T-helper 1 cell treated with Interleukin-12 subunit alpha and Interleukin-12 subunit beta and Interleukin-4 antibody, amounts not matched to agents 30 μg/mL and 1 μg/mL, for 36 hours (primary cell): Measurements from ENCODE around the gene ARSB.
"Not testable (repeated sequence)": the region's sequence is repeated elsewhere in the genome, so short reads cannot be mapped to it uniquely, and the experiment has no call there.

Source experiments
- H3K27ac Mint-ChIP-seq: one replicate; pipeline ENCODE4 v1.8.0; 2021; ENCODE audit warnings: mild to moderate bottlenecking, mixed read lengths
- H3K27me3 Mint-ChIP-seq: one replicate; pipeline ENCODE4 v1.8.0; 2021; ENCODE audit warnings: low read depth, mixed read lengths
- H3K36me3 Mint-ChIP-seq: one replicate; pipeline ENCODE4 v1.8.0; 2021; ENCODE audit warnings: low read depth, mixed read lengths
- H3K4me1 Mint-ChIP-seq: one replicate; pipeline ENCODE4 v1.8.0; 2021; ENCODE audit warnings: low read depth, mixed read lengths
- H3K4me3 Mint-ChIP-seq: one replicate; pipeline ENCODE4 v1.8.0; 2021; ENCODE audit warnings: mild to moderate bottlenecking, moderate library complexity, mixed read lengths
- H3K9me3 Mint-ChIP-seq: one replicate; pipeline ENCODE4 v1.8.0; 2021; ENCODE audit warnings: mixed read lengths

Gene ARSB

DNA sequence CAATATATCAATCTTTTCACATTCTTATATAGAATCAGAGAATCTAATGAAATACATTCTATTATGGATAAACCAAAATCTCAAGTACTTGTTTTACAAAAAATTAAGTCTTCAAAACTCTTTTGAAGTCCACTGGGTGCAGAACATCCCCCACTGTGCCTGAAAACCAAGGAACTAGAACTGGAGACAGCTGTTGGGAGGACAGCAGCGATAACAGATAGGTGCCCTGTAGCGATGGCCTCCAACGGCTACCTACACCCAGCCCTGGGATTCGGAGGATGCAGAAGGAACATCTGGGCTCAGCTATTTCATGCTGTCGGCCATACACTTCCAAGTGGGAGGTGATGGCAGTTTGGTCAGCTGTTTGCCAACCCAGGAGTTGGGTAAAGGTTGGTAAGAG lies 207.2 kb downstream of the ARSB start:
- no peak overlapping the region for H3K27ac Mint-ChIP-seq
- H3K9me3 Mint-ChIP-seq: no peaks in the 10 kb centered on the region
- H3K36me3 Mint-ChIP-seq: peaks cover 8% of the 10 kb centered on the region
- H3K4me3 Mint-ChIP-seq: no peak overlapping the region
- H3K27me3 Mint-ChIP-seq: no peaks in the 10 kb centered on the region
- no peaks in the 10 kb centered on the region for H3K4me1 Mint-ChIP-seq

DNA sequence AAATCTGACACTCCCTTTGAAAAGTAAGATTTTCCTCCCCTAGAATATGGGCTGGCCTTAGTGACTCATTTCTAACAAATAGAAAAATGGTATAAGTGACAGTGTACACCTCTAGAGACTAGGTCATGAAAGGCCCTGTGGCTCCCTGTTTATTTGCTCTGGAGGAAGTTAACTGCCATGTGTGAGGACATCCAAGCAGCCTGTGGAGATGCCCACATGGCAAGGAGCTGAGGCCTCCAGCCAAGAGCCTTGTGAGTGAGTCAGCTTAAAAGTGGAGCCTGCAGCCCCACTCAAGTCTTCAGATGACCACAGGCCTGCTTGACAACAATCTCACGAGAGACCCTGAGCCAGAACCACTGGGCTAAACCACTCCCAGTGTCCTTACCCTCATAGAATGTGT lies 208.5 kb downstream of the ARSB start:
- peaks cover 8% of the 10 kb centered on the region for H3K36me3 Mint-ChIP-seq
- H3K9me3 Mint-ChIP-seq: no peaks in the 10 kb centered on the region
- H3K27ac Mint-ChIP-seq: no peak overlapping the region
- H3K4me3 Mint-ChIP-seq: no peak overlapping the region
- peaks cover 2% of the 10 kb centered on the region for H3K4me1 Mint-ChIP-seq
- H3K27me3 Mint-ChIP-seq: no peaks in the 10 kb centered on the region

DNA sequence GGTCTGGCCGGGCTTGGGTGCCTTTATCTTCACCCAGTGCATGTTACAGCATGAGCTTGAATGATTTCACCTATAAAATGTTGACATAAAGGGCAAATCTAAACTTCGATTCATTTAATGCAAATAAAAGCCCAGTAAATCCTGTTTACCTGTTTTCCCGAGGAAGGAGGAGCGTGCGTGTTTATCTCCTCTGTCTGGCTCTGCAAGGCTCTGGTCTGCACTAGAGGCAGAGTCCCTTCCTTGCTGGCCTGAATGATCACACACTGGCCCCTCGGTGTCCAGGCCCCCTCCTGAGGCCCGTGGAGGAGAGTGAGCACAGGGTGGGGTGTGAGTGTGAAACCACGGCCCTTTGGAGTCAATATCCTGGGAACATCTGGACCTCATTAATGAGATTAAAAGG lies 211.5 kb downstream of the ARSB start:
- H3K9me3 Mint-ChIP-seq: no peaks in the 10 kb centered on the region
- H3K4me1 Mint-ChIP-seq: peaks cover 4% of the 10 kb centered on the region
- peaks cover 1% of the 10 kb centered on the region for H3K36me3 Mint-ChIP-seq
- H3K27ac Mint-ChIP-seq: no peak overlapping the region
- no peaks in the 10 kb centered on the region for H3K27me3 Mint-ChIP-seq
- no peak overlapping the region for H3K4me3 Mint-ChIP-seq

DNA sequence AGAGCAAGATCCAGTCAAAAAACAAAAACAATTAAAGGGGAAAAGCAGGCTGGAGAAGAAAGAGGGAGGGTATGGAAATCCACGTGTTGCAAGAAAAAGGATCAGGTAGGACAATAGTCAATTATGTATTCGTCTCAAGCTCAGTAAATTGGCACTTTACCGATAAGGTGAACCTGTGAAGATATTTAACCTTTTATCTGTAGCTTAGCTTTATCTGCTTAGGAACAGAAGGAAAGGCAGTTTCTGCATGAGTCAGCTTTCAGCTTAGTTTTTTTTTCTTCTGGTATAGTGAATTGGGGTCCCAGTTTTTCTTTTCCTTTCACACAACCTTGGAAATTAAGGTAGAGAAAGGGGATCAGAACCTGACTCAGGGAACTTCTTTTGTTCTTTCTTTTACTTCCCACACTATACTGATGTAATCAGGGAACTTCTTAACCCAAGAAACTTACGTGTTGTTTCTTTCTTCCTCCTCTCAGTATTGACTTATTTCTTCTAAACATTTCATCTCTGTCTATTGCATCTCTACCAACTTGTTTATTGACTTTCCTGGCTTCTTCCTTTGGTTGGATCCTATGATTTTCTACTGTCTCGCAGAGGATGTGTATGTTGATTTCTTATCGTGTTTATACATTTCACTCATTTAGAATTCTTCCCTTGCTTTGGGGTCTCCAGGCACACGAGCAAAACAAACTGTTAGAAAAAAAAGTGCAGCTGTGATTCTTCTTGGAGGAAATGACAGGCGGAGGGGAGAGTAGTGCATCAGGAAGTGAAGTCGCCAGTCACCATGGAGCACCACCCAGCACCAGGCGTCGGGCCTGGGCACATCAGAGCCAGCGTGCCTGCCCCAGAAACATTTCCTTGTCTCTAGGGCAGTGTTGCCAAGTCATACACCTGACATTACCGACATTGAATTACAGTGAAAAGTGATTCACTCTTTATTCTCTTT lies 213.6 kb downstream of the ARSB start:
- peaks cover 1% of the 10 kb centered on the region for H3K36me3 Mint-ChIP-seq
- H3K27me3 Mint-ChIP-seq: no peaks in the 10 kb centered on the region
- no peaks in the 10 kb centered on the region for H3K9me3 Mint-ChIP-seq
- no peak overlapping the region for H3K4me3 Mint-ChIP-seq
- H3K27ac Mint-ChIP-seq: no peak overlapping the region
- H3K4me1 Mint-ChIP-seq: peaks cover 4% of the 10 kb centered on the region

DNA sequence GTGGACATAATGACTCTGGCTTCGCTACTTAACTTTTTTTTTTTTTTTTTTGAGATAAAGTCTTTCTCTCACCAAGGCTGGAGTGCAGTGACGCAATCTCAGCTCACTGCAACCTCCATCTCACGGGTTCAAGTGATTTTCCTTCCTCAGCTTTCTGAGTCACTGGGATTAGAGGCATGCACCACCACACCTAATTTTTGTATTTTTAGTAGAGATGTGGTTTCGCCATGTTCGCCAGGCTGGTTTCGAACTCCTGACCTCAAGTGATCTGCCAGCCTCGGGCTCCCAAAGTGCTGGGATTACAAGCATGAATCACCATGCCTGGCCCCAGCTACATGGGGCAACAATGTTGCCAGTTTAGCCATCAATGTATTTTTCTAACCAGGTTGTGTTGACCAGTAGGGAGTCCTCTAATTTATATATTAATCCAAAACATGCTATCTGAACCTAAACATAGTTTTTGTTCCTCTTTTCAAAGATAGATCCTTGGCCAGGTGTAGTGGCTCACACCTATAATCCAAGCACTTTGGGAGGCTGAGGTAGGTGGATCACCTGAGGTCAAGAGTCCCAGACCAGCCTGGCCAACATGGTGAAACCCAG lies 216.2 kb downstream of the ARSB start:
- H3K27ac Mint-ChIP-seq: no peak overlapping the region
- H3K4me3 Mint-ChIP-seq: no peak overlapping the region
- no peaks in the 10 kb centered on the region for H3K36me3 Mint-ChIP-seq
- no peaks in the 10 kb centered on the region for H3K9me3 Mint-ChIP-seq
- H3K27me3 Mint-ChIP-seq: peaks cover 6% of the 10 kb centered on the region
- H3K4me1 Mint-ChIP-seq: peaks cover 4% of the 10 kb centered on the region

DNA sequence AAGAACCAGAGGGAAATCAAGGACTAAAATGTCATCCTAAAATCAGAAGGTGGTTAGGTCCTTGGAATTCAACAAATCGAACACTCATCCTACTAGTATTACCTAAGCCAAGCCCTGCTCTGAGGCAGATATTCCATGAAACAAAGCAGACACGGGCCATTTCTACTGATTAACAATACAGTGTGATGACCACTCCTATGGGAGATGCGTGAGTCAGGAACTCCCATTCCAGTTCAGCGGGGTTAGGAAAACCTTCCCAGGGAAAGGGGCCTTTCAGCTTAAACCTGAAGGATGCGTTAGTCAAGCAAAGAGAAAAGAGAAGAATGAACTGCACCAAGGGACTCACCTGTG lies 218.7 kb downstream of the ARSB start:
- Mint-ChIP-seq H3K9me3 (no peaks in the 10 kb centered on the region), H3K27ac (no peak overlapping the region), H3K36me3 (no peaks in the 10 kb centered on the region), H3K4me1 (no peaks in the 10 kb centered on the region), H3K27me3 (peaks cover 6% of the 10 kb centered on the region), H3K4me3 (no peak overlapping the region)

DNA sequence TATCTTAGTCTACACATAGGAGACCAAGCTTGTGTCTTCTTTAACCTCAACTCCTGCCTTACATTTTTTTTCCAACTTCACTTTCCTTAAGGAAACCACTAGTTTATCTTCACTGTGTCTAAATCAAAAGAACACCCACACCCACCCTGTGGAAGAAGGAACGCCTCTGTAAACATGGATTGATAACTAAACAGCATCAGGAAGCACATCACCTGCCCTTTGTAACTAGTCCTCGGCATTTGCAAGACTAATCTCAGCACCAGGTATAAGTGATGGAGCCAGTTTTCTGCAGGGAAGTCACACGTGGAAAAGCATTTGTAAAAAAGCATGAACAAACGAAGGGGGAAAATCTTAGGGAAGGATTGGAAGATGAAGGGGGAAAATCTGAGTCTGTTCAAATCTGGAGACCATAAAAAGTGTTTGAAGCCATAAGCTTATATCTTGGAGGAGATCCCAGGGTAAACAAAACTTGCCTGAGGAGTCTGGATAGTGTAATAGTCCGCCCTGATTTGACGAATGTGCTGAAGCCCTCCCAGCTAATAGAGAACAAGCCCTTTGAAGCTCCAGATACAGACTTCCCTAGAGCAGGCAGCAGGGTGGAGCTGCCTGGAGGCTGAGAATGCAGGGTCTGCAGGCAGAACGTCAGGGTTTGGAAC lies 219.2 kb downstream of the ARSB start:
- Mint-ChIP-seq H3K9me3 (no peaks in the 10 kb centered on the region), H3K36me3 (no peaks in the 10 kb centered on the region), H3K27ac (no peak overlapping the region), H3K4me3 (no peak overlapping the region), H3K4me1 (no peaks in the 10 kb centered on the region), H3K27me3 (peaks cover 6% of the 10 kb centered on the region)

DNA sequence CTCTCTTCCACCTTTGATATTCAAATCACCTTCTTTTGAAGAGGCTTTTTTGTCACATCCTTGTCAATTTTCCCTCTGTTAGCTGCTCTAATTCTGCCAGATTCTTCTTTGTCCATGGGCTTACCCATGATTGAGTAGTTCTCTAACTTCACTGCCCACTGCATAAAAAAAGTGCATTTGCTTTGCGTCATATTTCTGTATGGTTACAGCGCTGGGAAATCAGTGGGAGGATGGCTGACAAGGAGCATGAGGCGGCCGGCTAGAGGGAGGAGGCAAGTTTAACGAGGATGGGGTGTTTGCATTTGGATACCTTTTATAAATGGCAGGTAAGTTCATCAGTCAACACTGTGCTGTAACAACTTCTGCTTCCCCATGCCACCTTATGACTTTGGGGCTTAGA lies 220.0 kb downstream of the ARSB start:
- H3K27ac Mint-ChIP-seq: no peak overlapping the region
- no peaks in the 10 kb centered on the region for H3K36me3 Mint-ChIP-seq
- H3K4me1 Mint-ChIP-seq: no peaks in the 10 kb centered on the region
- H3K9me3 Mint-ChIP-seq: no peaks in the 10 kb centered on the region
- no peak overlapping the region for H3K4me3 Mint-ChIP-seq
- peaks cover 6% of the 10 kb centered on the region for H3K27me3 Mint-ChIP-seq

DNA sequence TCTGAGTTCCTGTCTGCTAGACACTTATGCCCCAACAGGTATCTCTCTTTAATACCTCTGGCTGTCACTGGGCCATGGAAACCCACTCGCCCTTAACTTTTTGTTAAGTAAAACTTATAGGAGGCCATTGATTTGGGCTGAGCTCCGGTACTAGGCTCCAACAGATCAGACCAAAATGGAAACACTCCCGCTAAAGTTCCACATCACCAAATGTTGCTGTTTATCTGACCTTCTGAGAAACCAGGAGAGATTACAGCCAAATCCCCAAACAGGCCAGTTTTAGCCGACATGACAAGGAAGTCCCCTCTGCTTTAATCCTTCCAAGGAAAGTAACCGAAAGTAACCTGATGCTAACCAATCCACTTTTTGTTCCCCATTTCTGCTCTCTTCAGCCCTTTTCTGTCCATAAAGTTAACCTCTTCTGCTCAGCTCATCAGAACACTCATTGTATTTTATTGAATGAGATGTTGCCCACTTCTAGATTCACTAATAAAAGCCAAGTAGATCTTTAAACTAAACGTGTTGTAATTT lies 221.4 kb downstream of the ARSB start:
- Mint-ChIP-seq H3K4me1 (peaks cover under 1% of the 10 kb centered on the region), H3K4me3 (no peak overlapping the region), H3K9me3 (no peaks in the 10 kb centered on the region), H3K27ac (no peak overlapping the region), H3K27me3 (peaks cover 6% of the 10 kb centered on the region), H3K36me3 (no peaks in the 10 kb centered on the region)

DNA sequence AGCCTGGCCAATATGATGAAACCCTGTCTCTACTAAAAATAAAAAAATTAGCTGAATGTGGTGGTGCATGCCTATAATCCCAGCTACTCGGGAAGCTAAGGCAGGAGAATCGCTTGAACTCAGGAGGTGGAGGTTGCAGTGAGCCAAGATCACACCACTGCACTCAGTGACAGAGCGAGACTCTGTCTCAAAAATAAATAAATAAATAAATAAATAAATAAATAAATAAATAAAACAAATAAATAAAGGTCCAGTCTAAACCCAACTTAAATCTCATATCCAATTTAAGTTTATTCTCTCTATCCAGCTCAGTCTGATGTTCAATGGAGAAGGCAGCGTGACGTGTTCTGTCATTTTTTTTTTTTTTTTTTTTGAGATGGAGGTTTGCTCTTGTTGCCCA lies 222.4 kb downstream of the ARSB start:
- H3K27me3 Mint-ChIP-seq, H3K4me1 Mint-ChIP-seq, H3K9me3 Mint-ChIP-seq, H3K4me3 Mint-ChIP-seq, H3K27ac Mint-ChIP-seq, H3K36me3 Mint-ChIP-seq: not testable (repeated sequence)

DNA sequence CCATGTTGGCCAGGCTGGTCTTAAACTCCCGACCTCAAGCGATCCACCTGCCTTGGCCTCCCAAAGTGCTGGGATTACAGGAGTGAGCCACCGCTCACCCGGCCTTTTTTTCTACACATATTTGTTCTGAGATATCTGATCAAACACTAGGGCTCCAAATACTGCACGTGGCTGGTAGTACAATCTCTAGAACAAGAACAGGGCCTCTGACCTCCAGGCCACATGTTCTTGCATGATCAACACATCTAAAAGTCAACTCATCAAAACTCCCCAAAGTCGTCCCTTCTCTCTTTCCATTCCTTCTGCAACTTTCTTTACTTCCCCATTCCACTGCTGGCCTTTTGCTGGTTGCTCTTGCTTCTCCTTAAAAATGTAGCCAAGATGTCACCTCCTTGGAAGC lies 223.3 kb downstream of the ARSB start:
- Mint-ChIP-seq H3K4me1 (peaks cover 18% of the 10 kb centered on the region), H3K4me3 (no peak overlapping the region), H3K27ac (no peak overlapping the region), H3K9me3 (no peaks in the 10 kb centered on the region), H3K27me3 (peaks cover 6% of the 10 kb centered on the region), H3K36me3 (no peaks in the 10 kb centered on the region)

DNA sequence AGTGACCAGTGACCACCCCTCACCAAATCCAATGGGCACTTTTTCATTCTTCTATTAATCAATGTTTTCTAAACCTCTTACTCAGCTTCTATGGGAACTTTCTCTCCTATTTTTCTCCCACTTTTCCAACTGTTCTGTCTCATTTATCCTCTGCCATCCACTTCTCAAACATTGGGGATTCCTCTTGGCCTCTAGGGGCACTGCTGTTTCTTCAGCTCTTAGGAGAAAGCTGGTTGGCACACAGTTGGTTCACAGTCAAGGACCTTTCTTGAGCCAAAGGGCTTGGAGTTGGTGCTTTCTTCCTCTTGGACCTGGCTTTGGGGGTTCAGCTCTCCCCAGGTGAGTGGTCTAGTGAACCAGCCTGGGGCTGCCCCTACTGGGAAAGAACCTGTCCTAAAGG lies 224.3 kb downstream of the ARSB start:
- H3K27ac Mint-ChIP-seq: no peak overlapping the region
- H3K4me3 Mint-ChIP-seq: no peak overlapping the region
- peaks cover 18% of the 10 kb centered on the region for H3K4me1 Mint-ChIP-seq

DNA sequence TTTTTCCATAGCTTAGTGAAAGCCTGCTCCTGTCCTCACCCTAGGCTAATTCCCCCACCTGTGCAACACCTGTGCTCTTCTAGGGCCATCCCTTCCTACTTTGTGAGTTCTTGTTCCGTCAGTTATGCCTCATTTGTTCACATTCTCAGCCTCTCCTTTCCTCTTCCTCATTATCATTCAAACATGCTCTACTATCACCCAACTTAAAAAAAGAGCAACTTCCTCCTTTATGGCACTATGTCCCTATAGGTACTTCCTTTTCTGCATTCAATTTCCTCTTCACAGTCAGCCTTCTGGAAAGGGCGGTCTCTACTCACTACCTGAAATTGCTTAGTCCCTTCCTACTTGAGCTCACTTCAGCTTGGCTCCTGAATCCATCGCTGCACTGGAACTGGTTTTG lies 224.7 kb downstream of the ARSB start:
- Mint-ChIP-seq H3K27ac (no peak overlapping the region), H3K9me3 (no peaks in the 10 kb centered on the region), H3K36me3 (no peaks in the 10 kb centered on the region), H3K4me1 (peaks cover 18% of the 10 kb centered on the region), H3K4me3 (no peak overlapping the region), H3K27me3 (peaks cover 6% of the 10 kb centered on the region)

More for the DNA sequence above, 224.3 kb downstream of the ARSB start:
- peaks cover 6% of the 10 kb centered on the region for H3K27me3 Mint-ChIP-seq
- no peaks in the 10 kb centered on the region for H3K36me3 Mint-ChIP-seq
- no peaks in the 10 kb centered on the region for H3K9me3 Mint-ChIP-seq

DNA sequence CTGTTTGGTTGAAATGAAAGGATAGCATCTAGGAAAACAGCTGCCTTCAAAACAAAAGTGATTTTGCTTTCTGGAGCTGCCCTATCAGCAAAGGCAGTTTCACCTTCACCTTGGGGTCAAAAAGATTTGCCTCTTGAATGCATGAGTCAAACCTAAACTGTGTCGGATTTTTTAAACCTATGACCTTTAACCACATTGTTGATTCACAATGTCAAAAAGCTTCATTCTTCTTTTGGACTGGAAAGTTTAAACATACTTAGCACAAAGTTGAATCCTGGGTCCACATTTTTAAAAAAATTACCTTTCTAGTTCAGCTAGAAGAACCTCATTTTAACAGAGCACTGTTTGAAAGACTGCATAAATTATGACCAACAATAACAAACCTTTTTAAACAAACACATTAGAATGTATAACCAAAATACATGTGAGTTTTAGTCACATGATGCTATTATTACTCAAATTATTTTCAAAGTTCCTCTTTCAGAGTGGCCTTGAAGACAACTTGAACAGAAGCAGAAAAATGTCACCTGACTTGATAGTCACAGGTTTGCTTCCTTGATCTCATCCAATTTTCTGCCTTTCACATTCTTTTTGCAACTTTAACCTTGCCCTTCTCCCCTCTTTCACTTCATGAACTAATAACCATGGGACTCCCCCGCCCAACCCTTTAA lies 226.8 kb downstream of the ARSB start:
- Mint-ChIP-seq H3K36me3 (no peaks in the 10 kb centered on the region), H3K9me3 (no peaks in the 10 kb centered on the region), H3K4me3 (no peak overlapping the region), H3K27me3 (no peaks in the 10 kb centered on the region), H3K27ac (peak overlapping the region; percentile 58), H3K4me1 (peaks cover 21% of the 10 kb centered on the region)
